GM18519 (cell line): Measurements from ENCODE around the gene ARF6.
"Not testable (repeated sequence)": the region's sequence is repeated elsewhere in the genome, so short reads cannot be mapped to it uniquely, and the experiment has no call there.

Experiments
- ATAC-seq: cut with Tn5 transposase; IDR thresholded peaks from one replicate; pipeline ENCODE4 v1.9.1; 2021; ENCODE audit warnings: mild to moderate bottlenecking, moderate library complexity; ENCODE audit not compliant: unreplicated experiment, low FRiP score

ARF6 gene

GRCh38 chr14:49936246-49936645 lies 43.4 kb downstream of the ARF6 start:
- not testable (repeated sequence) for ATAC-seq

- not testable (repeated sequence) for ATAC-seq
Measured at GRCh38 chr14:49936882-49937281, 44.0 kb downstream of the ARF6 start.

GRCh38 chr14:49939215-49939614 lies 46.3 kb downstream of the ARF6 start:
- not testable (repeated sequence) for ATAC-seq

GRCh38 chr14:49939884-49940510 lies 47.1 kb downstream of the ARF6 start:
- no peak for ATAC-seq

- no peak for ATAC-seq
Measured at GRCh38 chr14:49940808-49941421, 48.0 kb downstream of the ARF6 start.

GRCh38 chr14:49942090-49942489 lies 49.2 kb downstream of the ARF6 start:
- ATAC-seq, result no peak

GRCh38 chr14:49944501-49944900 lies 51.6 kb downstream of the ARF6 start:
- no peak for ATAC-seq

GRCh38 chr14:49945448-49946319 lies 52.8 kb downstream of the ARF6 start:
- ATAC-seq, result no peak
